Activated CD4-positive, alpha-beta T cell treated with anti-CD3 and anti-CD28 coated beads for 36 hours (primary cell): ENCODE results near the gene AMELY. TPM values are rescaled to one million over a fixed set of nuclear protein-coding genes. Genes with fewer than 3 reads are reported as not detected.
A peak's percentile ranks its signal among the peaks of the same experiment; 100 is the strongest.
"Not testable (repeated sequence)": the region's sequence is repeated elsewhere in the genome, so short reads cannot be mapped to it uniquely, and the experiment has no call there.

Experiments used
- ATAC-seq: fragments of 200-7000 bp; cut with Tn5 transposase; one replicate; pipeline ENCODE4 v1.10.0; 2021; ENCODE audit warnings: mild to moderate bottlenecking, moderate library complexity
- CTCF ChIA-PET: fragments of 350-600 bp; sonication (Branson Sonifier 250); formaldehyde crosslinking; loops from one replicate; lab custom pipeline; 2021; ENCODE audit warnings: antibody characterized with exemption; lab: Charles Lee
- POLR2A ChIA-PET: fragments of 350-600 bp; sonication (Branson Sonifier 250); formaldehyde crosslinking; loops from one replicate; lab custom pipeline; 2021; ENCODE audit warnings: antibody characterized with exemption, inconsistent platforms; lab: Charles Lee
- DNase-seq: peaks from one replicate; pipeline ENCODE4 v3.0.0-alpha.2; 2020
- H3K27ac Mint-ChIP-seq: one replicate; pipeline ENCODE4 v1.8.0; 2021; ENCODE audit warnings: mixed read lengths
- H3K27me3 Mint-ChIP-seq: one replicate; pipeline ENCODE4 v1.8.0; 2021; ENCODE audit warnings: mixed read lengths
- H3K36me3 Mint-ChIP-seq: one replicate; pipeline ENCODE4 v1.8.0; 2021; ENCODE audit warnings: low read depth, mixed read lengths
- H3K4me1 Mint-ChIP-seq: one replicate; pipeline ENCODE4 v1.8.0; 2021; ENCODE audit warnings: mixed read lengths
- H3K4me3 Mint-ChIP-seq: one replicate; pipeline ENCODE4 v1.8.0; 2021; ENCODE audit warnings: mild to moderate bottlenecking, moderate library complexity, mixed read lengths
- H3K9me3 Mint-ChIP-seq: one replicate; pipeline ENCODE4 v1.8.0; 2021; ENCODE audit warnings: low read depth, mixed read lengths
- intact Hi-C, 2 experiments: fragments of 100-400 bp; cut with DNase I in 1 of 2; cut with micrococcal nuclease in 1 of 2; formaldehyde crosslinking; loops; one replicate each; pipeline versions ENCODE4 v1.14.2 to v1.15.1; 2022 to 2024; cut with DNase I, micrococcal nuclease
- total RNA-seq, 2 experiments: library from RNA; stranded (reverse); gene quantifications; one replicate each; pipeline ENCODE4 v1.2.3, GENCODE V29; 2021

The AMELY gene
- total RNA-seq, 2 experiments from 2014 or later, result not detected

DNA sequence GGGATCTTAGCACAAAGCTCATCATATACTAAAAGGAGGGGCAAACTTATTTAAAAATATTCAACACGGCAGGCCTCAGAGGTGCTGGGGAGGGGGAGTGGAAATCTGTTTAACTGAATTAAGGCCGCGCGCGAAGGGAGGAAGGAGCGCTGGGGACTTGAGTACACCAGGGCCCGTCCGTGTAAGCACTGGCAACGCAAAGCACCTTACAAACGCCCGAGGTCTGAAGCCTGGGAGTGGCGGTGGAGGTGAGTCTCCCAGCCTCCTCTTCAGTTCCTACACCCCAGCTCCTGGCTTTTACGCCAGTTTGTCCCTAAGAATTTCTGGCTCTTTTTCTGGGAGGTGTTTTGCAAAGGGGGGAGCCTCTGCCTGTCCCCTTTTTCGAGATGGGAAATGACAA, 1.7 kb downstream of the AMELY start:
- POLR2A ChIA-PET, result no interaction called here
- intact Hi-C loops, result no loop called here
- DNase-seq (peak; percentile 8), ATAC-seq (no peak)
- no peak overlapping the region for H3K27ac Mint-ChIP-seq
- peaks cover 5% of the 10 kb centered on the region for H3K4me1 Mint-ChIP-seq
- H3K4me3 Mint-ChIP-seq, result no peak overlapping the region
- no peaks in the 10 kb centered on the region for H3K9me3 Mint-ChIP-seq
- H3K27me3 Mint-ChIP-seq, result peaks cover 23% of the 10 kb centered on the region
- no peaks in the 10 kb centered on the region for H3K36me3 Mint-ChIP-seq
- CTCF ChIA-PET, result interaction anchor here (0.8 kb wide), 1 partner anchor 777 kb away, joined by 3 read pairs; no protein-coding TSS in a partner anchor

GRCh38 chrY:6909118-6909521, 2.4 kb downstream of the AMELY start:
- DNase-seq (peak; percentile 8), ATAC-seq (no peak)
- H3K4me1 Mint-ChIP-seq, result peaks cover 5% of the 10 kb centered on the region
- H3K27me3 Mint-ChIP-seq, result peaks cover 23% of the 10 kb centered on the region
- H3K36me3 Mint-ChIP-seq, result no peaks in the 10 kb centered on the region
- no peak overlapping the region for H3K4me3 Mint-ChIP-seq
- intact Hi-C loops, result no loop called here
- ChIA-PET POLR2A (no interaction called here), CTCF (no interaction called here)
- H3K27ac Mint-ChIP-seq, result no peak overlapping the region
- no peaks in the 10 kb centered on the region for H3K9me3 Mint-ChIP-seq

DNA sequence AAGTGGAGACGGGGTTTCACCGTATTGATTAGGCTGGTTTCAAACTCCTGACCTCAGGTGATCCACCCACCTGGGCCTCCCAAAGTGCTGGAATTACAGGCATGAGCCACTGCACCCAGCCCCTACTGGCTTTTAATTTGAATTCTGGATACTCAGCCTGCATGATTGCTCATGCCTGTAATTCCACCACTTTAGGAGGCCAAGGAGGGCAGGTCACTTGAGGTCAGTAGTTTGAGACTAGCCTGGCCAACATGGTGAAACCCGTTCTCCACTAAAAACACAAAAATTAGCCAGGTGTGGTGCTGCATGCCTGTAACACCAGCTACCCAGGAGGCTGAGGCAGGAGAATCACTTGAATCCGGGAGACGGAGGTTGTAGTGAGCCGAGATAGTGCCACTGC, 3.5 kb downstream of the AMELY start:
- H3K4me1 Mint-ChIP-seq, result not testable (repeated sequence)

DNA sequence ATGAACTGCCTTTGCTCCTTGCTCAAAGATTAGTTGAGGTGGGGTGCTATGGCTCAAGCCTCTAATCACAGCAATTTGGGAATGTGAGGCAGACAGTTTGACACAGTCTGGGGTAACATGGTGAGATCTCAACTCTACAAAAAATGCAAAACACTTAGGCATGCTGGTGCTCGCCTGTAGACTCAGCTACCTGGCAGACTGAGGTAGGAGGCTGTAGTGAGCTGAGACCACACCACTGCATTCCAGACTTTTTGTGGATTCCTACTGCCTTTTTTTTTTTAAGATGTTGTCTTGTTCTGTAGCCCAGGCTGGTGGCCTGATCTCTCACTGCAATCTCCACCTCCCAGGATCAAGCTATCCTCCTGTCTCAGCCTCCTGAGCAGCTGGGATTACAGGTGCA, 4.0 kb downstream of the AMELY start:
- POLR2A ChIA-PET, result no interaction called here
- intact Hi-C loops, result no loop called here
- Mint-ChIP-seq H3K4me1 (peaks cover 5% of the 10 kb centered on the region), H3K27ac (no peak overlapping the region), H3K27me3 (peaks cover 18% of the 10 kb centered on the region), H3K4me3 (no peak overlapping the region), H3K9me3 (no peaks in the 10 kb centered on the region), H3K36me3 (no peaks in the 10 kb centered on the region)
- no peak for DNase-seq
- CTCF ChIA-PET, result no interaction called here
- ATAC-seq, result no peak

More for the DNA sequence above, 3.5 kb downstream of the AMELY start:
- DNase-seq, H3K27ac Mint-ChIP-seq, H3K36me3 Mint-ChIP-seq, intact Hi-C loops, POLR2A ChIA-PET, H3K9me3 Mint-ChIP-seq, ATAC-seq, CTCF ChIA-PET, H3K4me3 Mint-ChIP-seq: not testable (repeated sequence)
- H3K27me3 Mint-ChIP-seq, result peaks cover 20% of the 10 kb centered on the region

DNA sequence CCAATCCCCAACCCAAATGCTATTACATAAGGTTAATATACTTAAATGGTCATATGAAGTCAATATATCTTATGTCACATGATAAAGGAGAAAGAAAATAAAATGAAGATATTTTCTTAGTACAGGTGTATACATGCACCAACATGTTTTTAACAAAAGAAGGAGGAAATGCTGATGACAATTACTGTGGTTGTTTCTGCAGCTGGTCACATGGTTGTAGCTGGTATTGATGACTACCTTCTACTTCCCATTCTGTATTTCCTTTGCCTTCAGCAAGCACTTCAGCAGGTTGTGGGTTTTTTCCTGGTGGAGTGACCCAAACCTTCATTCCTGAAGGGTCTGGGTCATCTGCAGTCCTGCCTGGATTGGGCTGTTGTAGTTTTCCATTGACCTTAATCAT, 9.4 kb downstream of the AMELY start:
- H3K4me1 Mint-ChIP-seq, intact Hi-C loops, H3K36me3 Mint-ChIP-seq, H3K4me3 Mint-ChIP-seq, H3K9me3 Mint-ChIP-seq, H3K27ac Mint-ChIP-seq, DNase-seq, ATAC-seq, POLR2A ChIA-PET, CTCF ChIA-PET, H3K27me3 Mint-ChIP-seq: not testable (repeated sequence)

- Mint-ChIP-seq H3K36me3 (no peaks in the 10 kb centered on the region), H3K4me1 (no peaks in the 10 kb centered on the region), H3K27ac (no peak overlapping the region), H3K4me3 (no peak overlapping the region), H3K9me3 (no peaks in the 10 kb centered on the region), H3K27me3 (no peaks in the 10 kb centered on the region)
- CTCF ChIA-PET, result no interaction called here
- POLR2A ChIA-PET, result no interaction called here
- intact Hi-C loops, result no loop called here
- ATAC-seq, result no peak
- no peak for DNase-seq
These were observed 16.3 kb downstream of the AMELY start for GRCh38 chrY:6895236-6895635.

DNA sequence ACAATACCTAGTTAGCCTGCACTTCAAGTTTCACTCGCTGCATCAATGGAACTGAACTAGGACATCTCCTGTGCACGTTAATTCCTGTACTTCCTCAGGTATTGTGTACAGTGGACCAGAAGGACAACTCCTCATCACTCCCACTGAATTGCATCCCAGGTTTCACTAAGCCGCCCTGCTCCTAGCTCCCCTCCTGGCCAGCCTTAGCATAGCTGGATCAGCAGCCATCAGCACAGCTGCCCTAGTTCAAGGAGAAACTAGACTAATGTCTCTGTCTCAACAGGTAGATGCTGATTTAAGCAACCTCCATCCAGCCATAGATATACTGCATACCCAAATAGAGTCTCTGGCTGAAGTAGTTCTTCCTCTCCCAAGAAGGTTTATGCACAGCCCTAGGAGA, 17.1 kb downstream of the AMELY start:
- Mint-ChIP-seq H3K4me1 (no peaks in the 10 kb centered on the region), H3K4me3 (no peak overlapping the region), H3K36me3 (no peaks in the 10 kb centered on the region), H3K27ac (no peak overlapping the region), H3K27me3 (no peaks in the 10 kb centered on the region), H3K9me3 (no peaks in the 10 kb centered on the region)
- ATAC-seq (no peak), DNase-seq (no peak)
- POLR2A ChIA-PET, result no interaction called here
- CTCF ChIA-PET, result no interaction called here
- intact Hi-C loops, result no loop called here

- no peaks in the 10 kb centered on the region for H3K36me3 Mint-ChIP-seq
- H3K4me1 Mint-ChIP-seq, result no peaks in the 10 kb centered on the region
- H3K9me3 Mint-ChIP-seq, result peaks cover 4% of the 10 kb centered on the region
- intact Hi-C loops, result no loop called here
- no peak overlapping the region for H3K4me3 Mint-ChIP-seq
- no peak for ATAC-seq
- no peaks in the 10 kb centered on the region for H3K27me3 Mint-ChIP-seq
- POLR2A ChIA-PET, result no interaction called here
- CTCF ChIA-PET, result no interaction called here
- DNase-seq, result no peak
- no peak overlapping the region for H3K27ac Mint-ChIP-seq
These were observed 62.2 kb downstream of the AMELY start for GRCh38 chrY:6849384-6849783.

DNA sequence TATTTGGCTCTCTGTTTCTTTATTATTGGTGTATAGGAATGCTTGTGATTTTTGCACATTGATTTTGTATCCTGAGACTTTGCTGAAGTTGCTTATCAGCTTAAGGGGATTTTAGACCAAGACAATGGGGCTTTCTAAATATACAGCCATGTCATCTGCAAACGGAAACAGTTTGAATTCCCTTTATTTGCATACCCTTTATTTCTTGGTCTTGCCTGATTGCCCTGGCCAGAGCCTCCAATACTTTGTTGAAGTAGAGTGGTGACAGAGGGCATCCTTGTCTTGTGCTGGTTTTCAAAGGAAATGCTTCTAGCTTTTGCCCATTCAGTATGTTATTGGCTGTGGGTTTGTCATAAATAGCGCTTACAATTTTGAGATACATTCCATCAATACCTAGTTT, 68.9 kb downstream of the AMELY start:
- H3K27me3 Mint-ChIP-seq, H3K27ac Mint-ChIP-seq, POLR2A ChIA-PET, intact Hi-C loops, CTCF ChIA-PET, H3K4me1 Mint-ChIP-seq, DNase-seq, H3K36me3 Mint-ChIP-seq, H3K4me3 Mint-ChIP-seq, H3K9me3 Mint-ChIP-seq, ATAC-seq: not testable (repeated sequence)

Other genes with a start within 250 kb of the AMELY start
- not detected for gene TBL1Y, start 1.1 kb downstream of the AMELY start, total RNA-seq